ENCODE data around the gene ERVFRD-1. TPM values are rescaled to one million over a fixed set of nuclear protein-coding genes. Genes with fewer than 3 reads are reported as not detected.

ERVFRD-1 gene
- total and polyA plus RNA-seq, 2 of the 13 experiments (the other 11 are each of a cell fraction or from before 2014, with no cell fraction given) = not detected

GRCh38 chr6:11094411-11094851, 17.1 kb downstream of the ERVFRD-1 start (continued):
- no peak for TF ChIP-seq USF2 (IDR thresholded peaks at IDR 0.05; ENCODE audit: low read depth, low read length)
- TF ChIP-seq USF2 (CRISPR knock-in tag; IDR thresholded peaks at IDR 0.05; ENCODE audit: borderline replicate concordance) = no peak
- TF ChIP-seq PAX8 (CRISPR knock-in tag; IDR thresholded peaks at IDR 0.05; ENCODE audit: borderline replicate concordance) = no peak; the same call in 1 of the 2 replicates
- TF ChIP-seq ZNF639 (CRISPR knock-in tag; conservative IDR thresholded peaks at IDR 0.05) = no peak
- peak; percentile 54; the same call in 1 of the 2 replicates for TF ChIP-seq HBP1 (CRISPR knock-in tag; IDR thresholded peaks at IDR 0.05; ENCODE audit: low read depth)
- TF ChIP-seq ZNF614 (CRISPR knock-in tag; IDR thresholded peaks at IDR 0.05; ENCODE audit: borderline replicate concordance) = no peak
- no peak; the same call in 1 of the 2 replicates for TF ChIP-seq ZNF605 (CRISPR knock-in tag; IDR thresholded peaks at IDR 0.05)
- 0 out of 2 replicates have a peak, but pooled peaks have one; percentile 73 for TF ChIP-seq CBX5 (CRISPR knock-in tag; IDR thresholded peaks at IDR 0.05; ENCODE audit: borderline replicate concordance)
- TF ChIP-seq ZBTB26 (CRISPR knock-in tag; IDR thresholded peaks at IDR 0.05; ENCODE audit: borderline replicate concordance) = 0 out of 2 replicates have a peak, but pooled peaks have one; percentile 40
- no peak for TF ChIP-seq ZNF24 (IDR thresholded peaks at IDR 0.05)
- TF ChIP-seq ESRRA (CRISPR knock-in tag; IDR thresholded peaks at IDR 0.05; ENCODE audit: low read depth) = no peak
- peak; percentile 16; the same call in 1 of the 2 replicates for TF ChIP-seq MYPOP (CRISPR knock-in tag; IDR thresholded peaks at IDR 0.05)
- no peak for TF ChIP-seq ZFP91 (CRISPR knock-in tag; IDR thresholded peaks at IDR 0.05; ENCODE audit: borderline replicate concordance)
- TF ChIP-seq ZNF510 (CRISPR knock-in tag; IDR thresholded peaks at IDR 0.05; ENCODE audit: low read depth) = peak; percentile 45; the same call in 1 of the 2 replicates
- peak; percentile 51; the same call in 1 of the 2 replicates for TF ChIP-seq CEBPB (IDR thresholded peaks at IDR 0.05; ENCODE audit: borderline replicate concordance, low read depth, low read length)
- no peak for TF ChIP-seq U2AF2 (IDR thresholded peaks at IDR 0.05; ENCODE audit: low read depth, low read length)
- TF ChIP-seq CTCF (CRISPR knock-in tag; IDR thresholded peaks at IDR 0.05) = 0 out of 2 replicates have a peak, but pooled peaks have one; percentile 14

All from HepG2 (cell line).